ENCODE data around the gene FNDC10.
A peak's percentile ranks its signal among the peaks of the same experiment; 100 is the strongest.

FNDC10 gene

DNA sequence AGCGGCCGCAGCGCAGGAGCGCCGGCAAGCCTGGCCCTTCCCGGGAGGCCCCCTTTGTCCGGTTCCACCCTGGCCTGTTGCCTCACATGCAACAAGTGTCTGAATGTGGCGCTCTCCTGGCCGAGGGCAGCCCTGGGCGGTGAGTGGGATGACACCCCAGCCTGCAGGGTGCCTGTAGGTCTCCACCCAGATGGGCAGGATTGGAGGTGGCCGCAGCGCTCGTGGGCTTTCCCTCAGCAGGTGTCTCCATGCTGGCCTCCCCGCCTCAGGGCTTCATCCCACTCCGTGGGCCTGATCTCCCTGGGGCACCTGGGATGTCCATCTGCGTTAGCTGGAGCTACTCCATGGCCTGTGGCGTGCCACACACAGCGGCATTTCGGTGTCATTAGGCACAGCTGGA is 16.9 kb upstream of the FNDC10 start:
- H3K27me3 ChIP-seq (ENCODE audit: low read length) = no peaks in the 10 kb centered on the region
- H3K36me3 ChIP-seq (ENCODE audit: low read length) = no peaks in the 10 kb centered on the region
- no peaks in the 10 kb centered on the region; the same call in 1 of the 2 replicates for H3F3A ChIP-seq (ENCODE audit: insufficient read depth)
- H3K9me2 ChIP-seq (replicated peaks; ENCODE audit: insufficient read depth, low read length) = no peaks in the 10 kb centered on the region
- peak overlapping the region; percentile 96 for H3K4me2 ChIP-seq (ENCODE audit: low read depth, low read length, poor library complexity, severe bottlenecking)
- H3K9ac ChIP-seq (ENCODE audit: low read length) = 0 out of 2 replicates have a peak overlapping the region, but pooled peaks have one; percentile 96
- TF ChIP-seq, protein P1, sequence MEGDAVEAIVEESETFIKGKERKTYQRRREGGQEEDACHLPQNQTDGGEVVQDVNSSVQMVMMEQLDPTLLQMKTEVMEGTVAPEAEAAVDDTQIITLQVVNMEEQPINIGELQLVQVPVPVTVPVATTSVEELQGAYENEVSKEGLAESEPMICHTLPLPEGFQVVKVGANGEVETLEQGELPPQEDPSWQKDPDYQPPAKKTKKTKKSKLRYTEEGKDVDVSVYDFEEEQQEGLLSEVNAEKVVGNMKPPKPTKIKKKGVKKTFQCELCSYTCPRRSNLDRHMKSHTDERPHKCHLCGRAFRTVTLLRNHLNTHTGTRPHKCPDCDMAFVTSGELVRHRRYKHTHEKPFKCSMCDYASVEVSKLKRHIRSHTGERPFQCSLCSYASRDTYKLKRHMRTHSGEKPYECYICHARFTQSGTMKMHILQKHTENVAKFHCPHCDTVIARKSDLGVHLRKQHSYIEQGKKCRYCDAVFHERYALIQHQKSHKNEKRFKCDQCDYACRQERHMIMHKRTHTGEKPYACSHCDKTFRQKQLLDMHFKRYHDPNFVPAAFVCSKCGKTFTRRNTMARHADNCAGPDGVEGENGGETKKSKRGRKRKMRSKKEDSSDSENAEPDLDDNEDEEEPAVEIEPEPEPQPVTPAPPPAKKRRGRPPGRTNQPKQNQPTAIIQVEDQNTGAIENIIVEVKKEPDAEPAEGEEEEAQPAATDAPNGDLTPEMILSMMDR (IDR thresholded peaks at IDR 0.05; ENCODE audit: insufficient read depth, low read length, poor library complexity, severe bottlenecking) = no peak
- no peaks in the 10 kb centered on the region for H4K20me1 ChIP-seq (ENCODE audit: low read depth, low read length)
- no peak overlapping the region for H3K4me3 ChIP-seq (ENCODE audit: insufficient read depth, low read length, poor library complexity, severe bottlenecking)
- H3K27ac ChIP-seq (ENCODE audit: low read depth, low read length) = no peak overlapping the region
- H3K9me3 ChIP-seq (ENCODE audit: insufficient read depth, low read length) = no peaks in the 10 kb centered on the region
- no peak overlapping the region for H2AFZ ChIP-seq (ENCODE audit: low read depth, low read length, severe bottlenecking)
- H3K79me2 ChIP-seq (ENCODE audit: insufficient read depth, low read length) = 0 out of 2 replicates have a peak, but pooled peaks cover 3% of the 10 kb centered on the region

- no peaks in the 10 kb centered on the region for H3K9me2 ChIP-seq (replicated peaks; ENCODE audit: insufficient read depth, low read length)
- peak overlapping the region; percentile 96 for H3K9ac ChIP-seq (ENCODE audit: low read length)
- no peaks in the 10 kb centered on the region for H3K27me3 ChIP-seq (ENCODE audit: low read length)
- H3K9me3 ChIP-seq (ENCODE audit: insufficient read depth, low read length) = no peaks in the 10 kb centered on the region
- H3K79me2 ChIP-seq (ENCODE audit: insufficient read depth, low read length) = 0 out of 2 replicates have a peak, but pooled peaks cover 3% of the 10 kb centered on the region
- H2AFZ ChIP-seq (ENCODE audit: low read depth, low read length, severe bottlenecking) = no peak overlapping the region
- H3F3A ChIP-seq (ENCODE audit: insufficient read depth) = no peaks in the 10 kb centered on the region; the same call in 1 of the 2 replicates
- TF ChIP-seq EZH2phosphoT487 (conservative IDR thresholded peaks at IDR 0.05; ENCODE audit: low read length) = no peak
- TF ChIP-seq, protein P1 (IDR thresholded peaks at IDR 0.05; ENCODE audit: insufficient read depth, low read length, poor library complexity, severe bottlenecking) = no peak
- H3K36me3 ChIP-seq (ENCODE audit: low read length) = no peaks in the 10 kb centered on the region
- no peaks in the 10 kb centered on the region for H4K20me1 ChIP-seq (ENCODE audit: low read depth, low read length)
- peak overlapping the region; percentile 96 for H3K4me2 ChIP-seq (ENCODE audit: low read depth, low read length, poor library complexity, severe bottlenecking)
- H3K27ac ChIP-seq (ENCODE audit: low read depth, low read length) = peak overlapping the region; percentile 87; the same call in 1 of the 2 replicates
- H3K4me3 ChIP-seq (ENCODE audit: insufficient read depth, low read length, poor library complexity, severe bottlenecking) = peak overlapping the region; percentile 94
These were observed 16.3 kb upstream of the FNDC10 start for GRCh38 chr1:1616045-1616790.

DNA sequence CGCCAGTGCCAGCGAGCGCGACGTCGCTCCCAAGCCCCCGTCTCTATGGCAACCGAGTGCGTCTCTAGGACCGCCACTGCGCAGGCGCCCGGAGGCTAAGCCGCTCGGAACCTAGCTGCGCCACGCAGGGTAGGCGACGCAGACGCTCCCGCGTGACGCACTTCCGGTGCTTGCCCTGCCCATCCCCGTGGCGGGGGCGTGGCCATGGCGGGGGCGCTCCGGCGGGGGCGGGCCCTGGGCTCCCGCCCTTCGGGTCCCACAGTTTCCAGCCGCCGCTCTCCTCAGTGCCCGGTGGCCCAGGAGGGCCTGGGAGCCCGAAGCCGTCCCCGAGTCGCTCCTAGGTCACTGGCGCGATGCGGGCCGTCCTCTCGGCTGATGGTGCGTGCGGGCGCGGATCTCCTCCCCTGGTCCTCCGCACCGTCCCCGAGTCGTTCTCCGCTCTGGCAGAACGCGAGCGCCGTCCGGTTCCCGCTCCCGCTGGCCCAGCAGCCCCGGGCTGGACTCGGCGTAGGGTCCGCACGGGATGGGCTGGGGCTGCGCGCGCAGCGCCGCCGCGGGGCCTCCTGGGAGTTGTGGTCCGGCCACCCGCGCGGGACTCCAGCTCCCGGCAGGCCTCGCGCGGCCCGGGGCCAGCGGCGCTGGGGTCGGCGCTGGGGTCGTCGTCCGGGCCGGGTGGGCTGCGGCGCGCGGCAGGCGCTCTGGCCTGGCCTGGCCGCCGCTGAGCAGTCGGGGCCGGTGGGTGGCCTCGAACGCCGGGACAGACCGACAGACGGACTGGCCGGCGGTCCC is 15.5 kb upstream of the FNDC10 start, which contains the start of gene MIB2:
Gene MIB2 (plus strand): TSS at position 245 of the 789 bp plus-strand sequence. CDS start 7,953 bp downstream, outside the sequence.
- Histone ChIP-seq H4K20me1 (ENCODE audit: low read depth, low read length) (no peaks in the 10 kb centered on the region), H3K27ac (ENCODE audit: low read depth, low read length) (peak within 1 kb of the TSS; percentile 87), H2AFZ (ENCODE audit: low read depth, low read length, severe bottlenecking) (peak within 1 kb of the TSS; percentile 43), H3K9ac (ENCODE audit: low read length) (peak within 1 kb of the TSS; percentile 96), H3F3A (ENCODE audit: insufficient read depth) (no peaks in the 10 kb centered on the region; the same call in 1 of the 2 replicates), H3K9me3 (ENCODE audit: insufficient read depth, low read length) (no peaks in the 10 kb centered on the region), H3K4me2 (ENCODE audit: low read depth, low read length, poor library complexity, severe bottlenecking) (peak within 1 kb of the TSS; percentile 96), H3K79me2 (ENCODE audit: insufficient read depth, low read length) (0 out of 2 replicates have a peak, but pooled peaks cover 3% of the 10 kb centered on the region), H3K4me3 (ENCODE audit: insufficient read depth, low read length, poor library complexity, severe bottlenecking) (peak within 1 kb of the TSS; percentile 94), H3K36me3 (ENCODE audit: low read length) (no peaks in the 10 kb centered on the region), H3K27me3 (ENCODE audit: low read length) (no peaks in the 10 kb centered on the region), H3K9me2 (replicated peaks; ENCODE audit: insufficient read depth, low read length) (no peaks in the 10 kb centered on the region)
- TF ChIP-seq, protein P1 (IDR thresholded peaks at IDR 0.05; ENCODE audit: insufficient read depth, low read length, poor library complexity, severe bottlenecking) = no peak
- no peak for TF ChIP-seq EZH2phosphoT487 (conservative IDR thresholded peaks at IDR 0.05; ENCODE audit: low read length)
